Right atrium auricular region (tissue), 2 donors: Measurements from ENCODE around the gene ACTR8. TPM values are rescaled to one million over a fixed set of nuclear protein-coding genes. Genes with fewer than 3 reads are reported as not detected.

Experiments used
- DNase-seq: peaks from one replicate; pipeline ENCODE4 v3.0.0-alpha.2; 2019; ENCODE audit warnings: low spot score
- H3K27ac ChIP-seq, 2 donors: fragments of 200-600 bp; sonication (generic); 1 replicate in 1 of 2; 2 replicates in 1 of 2; pipeline ENCODE4 v1.5.1; 2016 to 2019
- H3K27me3 ChIP-seq, 2 donors: fragments of 200-600 bp; sonication (generic); one replicate each; pipeline versions ENCODE4 v1.5.1 to v1.6.0; 2017 to 2019
- H3K36me3 ChIP-seq: fragments of 200-600 bp; sonication (generic); one replicate; pipeline ENCODE4 v1.5.1; 2016
- H3K4me1 ChIP-seq, 2 donors: fragments of 200-600 bp; sonication (generic); one replicate each; pipeline versions ENCODE4 v1.5.1 to v1.6.0; 2017 to 2019
- H3K4me3 ChIP-seq, 2 donors: fragments of 200-600 bp; sonication (generic); 1 replicate in 1 of 2; 2 replicates in 1 of 2; pipeline ENCODE4 v1.5.1; 2017 to 2019; ENCODE audit warnings: mild to moderate bottlenecking in 1 of 2, moderate library complexity in 1 of 2
- H3K9me3 ChIP-seq, 2 donors: fragments of 200-600 bp; sonication (generic); one replicate each; pipeline ENCODE4 v1.5.1; 2019
- total RNA-seq, 2 donors: library from RNA; depleted of rRNA; stranded (reverse); fragments of >200 nt; gene quantifications; one replicate each; pipeline ENCODE4 v1.1.0, GENCODE V29; 2016
- TF ChIP-seq, protein P1 (sequence below), 2 donors: fragments of 200-600 bp; sonication (generic); IDR thresholded peaks; one replicate each; pipeline ENCODE4 v1.5.1; 2019; ENCODE audit warnings: antibody characterized with exemption in 2 of 2

ACTR8 gene
- total RNA-seq, 2 donors from 2014 or later: 23.7 to 24.3 TPM

DNA sequence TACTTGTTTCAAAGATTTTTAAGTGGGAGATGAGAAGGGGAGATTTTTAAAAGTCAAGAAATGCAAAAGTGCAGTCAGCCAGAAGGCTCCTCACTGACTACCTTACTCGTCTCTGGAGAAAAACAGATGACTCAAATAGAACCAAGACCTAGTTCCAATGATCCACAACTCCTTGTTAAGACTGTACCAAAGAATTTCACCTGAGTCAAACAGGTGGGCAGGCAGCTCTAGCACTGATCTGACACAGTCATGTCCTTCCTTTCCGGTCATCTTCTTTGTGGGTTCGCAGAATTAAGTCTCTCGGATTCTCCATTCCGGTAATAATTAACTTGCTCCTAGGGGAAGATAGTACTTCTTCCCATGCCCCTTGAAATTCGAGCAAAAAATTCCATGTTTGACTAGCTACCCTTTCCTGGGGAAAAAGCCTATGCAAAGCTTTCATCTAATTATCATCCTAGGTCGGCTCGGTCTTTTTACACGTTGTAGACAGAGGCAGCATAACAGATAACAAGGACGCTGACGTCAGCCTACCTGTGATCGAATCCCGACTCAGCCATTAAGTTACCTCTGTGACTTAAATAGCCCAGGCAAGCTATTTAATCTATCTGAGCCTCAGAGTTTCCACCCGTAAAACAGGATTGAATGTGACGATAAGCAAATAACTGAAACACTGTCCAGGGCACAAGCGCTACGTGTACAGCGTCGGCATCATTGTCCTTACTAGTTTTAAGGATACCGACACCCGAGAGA, 8.9 kb upstream of the ACTR8 start:
- TF ChIP-seq, protein P1, sequence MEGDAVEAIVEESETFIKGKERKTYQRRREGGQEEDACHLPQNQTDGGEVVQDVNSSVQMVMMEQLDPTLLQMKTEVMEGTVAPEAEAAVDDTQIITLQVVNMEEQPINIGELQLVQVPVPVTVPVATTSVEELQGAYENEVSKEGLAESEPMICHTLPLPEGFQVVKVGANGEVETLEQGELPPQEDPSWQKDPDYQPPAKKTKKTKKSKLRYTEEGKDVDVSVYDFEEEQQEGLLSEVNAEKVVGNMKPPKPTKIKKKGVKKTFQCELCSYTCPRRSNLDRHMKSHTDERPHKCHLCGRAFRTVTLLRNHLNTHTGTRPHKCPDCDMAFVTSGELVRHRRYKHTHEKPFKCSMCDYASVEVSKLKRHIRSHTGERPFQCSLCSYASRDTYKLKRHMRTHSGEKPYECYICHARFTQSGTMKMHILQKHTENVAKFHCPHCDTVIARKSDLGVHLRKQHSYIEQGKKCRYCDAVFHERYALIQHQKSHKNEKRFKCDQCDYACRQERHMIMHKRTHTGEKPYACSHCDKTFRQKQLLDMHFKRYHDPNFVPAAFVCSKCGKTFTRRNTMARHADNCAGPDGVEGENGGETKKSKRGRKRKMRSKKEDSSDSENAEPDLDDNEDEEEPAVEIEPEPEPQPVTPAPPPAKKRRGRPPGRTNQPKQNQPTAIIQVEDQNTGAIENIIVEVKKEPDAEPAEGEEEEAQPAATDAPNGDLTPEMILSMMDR (IDR thresholded peaks at IDR 0.05): no peak
- H3K36me3 ChIP-seq: peaks cover 8% of the 10 kb centered on the region
- H3K27me3 ChIP-seq: no peaks in the 10 kb centered on the region
- H3K9me3 ChIP-seq: no peaks in the 10 kb centered on the region
- peak overlapping the region; percentile 95 to 99 for H3K4me3 ChIP-seq
- no peak for DNase-seq
- H3K4me1 ChIP-seq: peaks cover 0 to 23% of the 10 kb centered on the region in 2 donors
- H3K27ac ChIP-seq: peak overlapping the region; percentile 95 to 98

DNA sequence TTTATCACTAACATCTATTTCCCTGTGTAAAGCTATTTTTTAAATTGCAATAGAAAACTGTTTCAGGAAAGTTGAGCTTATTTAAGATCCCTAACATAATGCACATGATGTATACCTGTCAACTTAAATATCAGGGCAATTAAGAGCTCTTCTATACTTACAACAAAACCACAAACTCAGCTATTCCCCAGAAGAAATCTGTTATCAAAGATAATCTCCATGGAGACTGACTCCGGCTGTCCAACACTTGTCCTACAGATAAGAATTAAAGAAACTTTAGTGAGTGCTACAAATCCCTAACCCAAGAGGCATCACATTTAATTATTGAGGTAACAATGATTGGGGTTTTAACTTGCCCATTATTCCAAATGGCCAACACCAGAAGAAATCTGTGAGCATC, 6.3 kb upstream of the ACTR8 start:
- Histone ChIP-seq H3K27me3 (no peaks in the 10 kb centered on the region), H3K4me1 (peaks cover 0 to 23% of the 10 kb centered on the region in 2 donors), H3K4me3 (no peak overlapping the region), H3K9me3 (no peaks in the 10 kb centered on the region), H3K36me3 (peaks cover 32% of the 10 kb centered on the region), H3K27ac (no peak overlapping the region)
- TF ChIP-seq, protein P1 (IDR thresholded peaks at IDR 0.05): no peak
- DNase-seq: no peak

DNA sequence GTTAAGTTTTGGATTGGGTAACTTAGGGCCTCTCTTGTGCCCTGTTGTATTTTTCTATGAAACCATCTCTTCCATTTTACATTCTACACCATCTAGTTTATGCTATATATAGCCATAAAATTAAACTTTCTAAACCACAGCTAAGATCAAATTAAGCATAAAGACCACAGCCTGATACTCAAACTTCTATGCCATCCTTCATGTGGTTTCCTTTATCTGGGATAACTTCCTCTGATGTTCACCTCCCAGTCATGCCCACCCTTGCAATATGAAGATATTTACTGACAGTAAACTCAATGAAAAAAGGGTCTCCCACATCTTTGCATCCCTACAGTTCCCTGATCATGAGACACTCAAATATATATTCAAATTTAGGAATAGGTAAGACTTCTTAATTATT, 5.5 kb upstream of the ACTR8 start:
- no peak for DNase-seq
- H3K27ac ChIP-seq: no peak overlapping the region

DNA sequence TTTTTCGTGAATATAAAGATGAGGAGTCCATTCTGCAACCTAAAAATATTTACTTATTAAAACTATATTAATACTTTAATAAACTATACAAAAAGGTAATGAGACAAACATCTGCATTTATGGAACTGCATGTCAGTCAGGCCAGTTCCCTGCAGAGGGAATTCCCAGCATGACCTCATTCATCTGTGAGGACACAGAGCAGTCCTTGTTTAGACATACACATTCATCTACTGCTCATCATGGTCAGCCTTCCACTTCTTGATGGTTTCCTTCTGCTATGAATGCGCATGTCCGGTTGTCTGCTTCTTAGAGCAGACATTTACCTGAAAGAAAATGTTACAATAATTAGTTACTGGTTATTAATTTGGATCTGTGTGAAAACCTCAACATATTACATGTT, 3.3 kb upstream of the ACTR8 start:
- TF ChIP-seq, protein P1 (IDR thresholded peaks at IDR 0.05): no peak
- peaks cover 32% of the 10 kb centered on the region for H3K36me3 ChIP-seq
- no peak for DNase-seq
- H3K4me3 ChIP-seq: no peak overlapping the region
- H3K4me1 ChIP-seq: peaks cover 0 to 26% of the 10 kb centered on the region in 2 donors
- no peak overlapping the region for H3K27ac ChIP-seq
- H3K27me3 ChIP-seq: no peaks in the 10 kb centered on the region
- no peaks in the 10 kb centered on the region for H3K9me3 ChIP-seq

More for the DNA sequence above, 5.5 kb upstream of the ACTR8 start:
- Histone ChIP-seq H3K27me3 (no peaks in the 10 kb centered on the region), H3K4me3 (no peak overlapping the region), H3K9me3 (no peaks in the 10 kb centered on the region), H3K4me1 (peaks cover 0 to 23% of the 10 kb centered on the region in 2 donors), H3K36me3 (peaks cover 32% of the 10 kb centered on the region)
- TF ChIP-seq, protein P1 (IDR thresholded peaks at IDR 0.05): no peak

DNA sequence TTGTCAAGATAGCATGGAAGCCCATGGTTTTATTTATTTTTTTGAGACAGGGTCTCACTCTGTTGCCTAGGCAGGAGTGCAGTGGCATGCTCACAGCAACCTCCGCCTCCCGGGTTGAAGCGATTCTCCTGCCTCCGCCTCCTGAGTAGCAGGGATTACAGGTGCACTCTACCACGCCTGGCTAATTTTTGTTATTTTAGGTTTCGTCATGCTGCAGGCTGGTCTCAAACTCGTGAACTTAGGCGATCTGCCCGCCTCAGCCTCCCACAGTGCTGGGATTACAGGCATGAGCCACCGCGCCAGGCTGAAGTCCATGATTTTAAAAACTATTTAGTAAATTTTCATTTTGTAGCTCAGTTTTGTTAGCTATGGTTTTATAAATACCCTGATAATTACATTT, 2.7 kb upstream of the ACTR8 start:
- H3K4me1 ChIP-seq: peaks cover 0 to 26% of the 10 kb centered on the region in 2 donors
- DNase-seq: no peak
- TF ChIP-seq, protein P1 (IDR thresholded peaks at IDR 0.05): no peak
- no peaks in the 10 kb centered on the region for H3K27me3 ChIP-seq
- peaks cover 32% of the 10 kb centered on the region for H3K36me3 ChIP-seq
- no peaks in the 10 kb centered on the region for H3K9me3 ChIP-seq
- H3K4me3 ChIP-seq: no peak overlapping the region
- H3K27ac ChIP-seq: no peak overlapping the region

DNA sequence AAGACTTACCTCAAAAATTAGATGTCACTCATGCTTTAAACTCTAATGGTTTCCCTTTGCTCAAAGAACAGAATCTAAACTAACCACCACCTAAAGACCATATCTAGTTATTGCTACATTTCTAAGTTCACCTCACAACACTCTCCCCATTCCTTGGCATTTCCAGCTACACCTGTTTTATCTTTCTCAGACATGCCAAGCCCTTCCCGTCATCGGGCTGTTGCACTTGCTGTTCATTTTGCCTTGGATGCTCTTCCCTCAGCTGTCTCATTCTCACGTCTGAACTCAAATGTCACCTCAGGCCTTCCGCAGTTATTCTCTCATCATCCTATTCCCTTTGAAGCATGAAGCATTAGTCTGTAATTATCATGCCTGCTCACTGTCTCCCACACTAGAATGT, 1.1 kb upstream of the ACTR8 start:
- H3K27me3 ChIP-seq: no peaks in the 10 kb centered on the region
- H3K4me1 ChIP-seq: peaks cover 0 to 22% of the 10 kb centered on the region in 2 donors
- no peaks in the 10 kb centered on the region for H3K9me3 ChIP-seq
- peaks cover 47% of the 10 kb centered on the region for H3K36me3 ChIP-seq
- DNase-seq: no peak
- no peak overlapping the region for H3K4me3 ChIP-seq
- TF ChIP-seq, protein P1 (IDR thresholded peaks at IDR 0.05): no peak
- H3K27ac ChIP-seq: no peak overlapping the region
